ENCODE data around the gene CALCOCO1.

- TF ChIP-seq CTCF (IDR thresholded peaks at IDR 0.05; ENCODE audit: low read depth, low read length) (no peak), EZH2phosphoT487 (IDR thresholded peaks at IDR 0.05; ENCODE audit: low read depth) (no peak)
These were observed 9.9 kb downstream of the CALCOCO1 start for GRCh38 chr12:53717319-53717718.

All from OCI-LY3 (cell line).